Epidermal melanocyte (primary cell): ENCODE measurements around the gene SNX15.
"Not testable (repeated sequence)": the region's sequence is repeated elsewhere in the genome, so short reads cannot be mapped to it uniquely, and the experiment has no call there.

Experiments used
- DNase-seq: peaks from one replicate; pipeline ENCODE4 v3.0.0; 2011; ENCODE audit warnings: low spot score; ENCODE audit not compliant: insufficient read length

SNX15 gene

GRCh38 chr11:65027213-65028067 is at the start of gene SNX15:
Gene SNX15 (plus strand): TSS chr11:65027439. CDS start chr11:65027538, 99 bp downstream.
- DNase-seq, result peak; percentile 94

DNA sequence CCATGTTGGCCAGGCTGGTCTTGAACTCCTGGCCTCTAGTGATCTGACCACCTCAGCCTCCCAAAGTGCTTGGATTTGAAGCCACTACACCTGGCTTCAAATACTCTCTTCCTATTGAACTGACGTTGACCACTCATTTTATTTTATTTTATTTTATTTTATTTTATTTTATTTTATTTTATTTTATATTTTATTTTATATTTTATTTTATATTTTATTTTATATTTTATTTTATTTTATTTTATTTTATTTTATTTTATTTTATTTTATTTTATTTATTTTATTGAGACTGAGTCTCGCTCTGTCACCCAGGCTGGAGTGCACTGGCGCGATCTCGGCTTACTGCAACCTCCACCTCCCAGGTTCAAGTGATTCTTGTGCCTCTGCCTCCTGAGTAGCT is 43.9 kb upstream of the SNX15 start:
- DNase-seq, result not testable (repeated sequence)

GRCh38 chr11:64987998-64988854 is 39.0 kb upstream of the SNX15 start:
- DNase-seq, result no peak

DNA sequence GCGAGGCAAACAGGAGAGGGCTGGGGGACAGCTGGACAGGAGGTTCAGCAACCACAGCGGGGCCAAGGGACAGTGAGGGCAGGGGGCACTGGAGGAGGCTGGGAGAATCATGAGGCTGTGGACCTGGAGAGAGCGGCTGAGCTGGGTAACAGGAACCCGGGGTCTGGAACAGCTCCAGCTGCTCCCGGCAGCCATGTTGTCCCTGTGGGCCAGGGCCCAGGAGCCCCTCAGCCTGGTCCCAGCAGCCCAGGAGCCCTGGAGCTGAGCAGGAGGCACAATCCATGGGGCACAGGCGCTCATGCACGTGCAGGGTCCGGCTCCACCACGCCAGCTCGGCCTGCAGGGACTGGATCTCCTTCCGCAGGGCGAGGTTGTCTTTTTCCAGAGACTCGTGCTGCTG is 37.8 kb upstream of the SNX15 start:
- DNase-seq, result no peak

- DNase-seq, result no peak
Observed at GRCh38 chr11:64990222-64990923, 36.9 kb upstream of the SNX15 start.

DNA sequence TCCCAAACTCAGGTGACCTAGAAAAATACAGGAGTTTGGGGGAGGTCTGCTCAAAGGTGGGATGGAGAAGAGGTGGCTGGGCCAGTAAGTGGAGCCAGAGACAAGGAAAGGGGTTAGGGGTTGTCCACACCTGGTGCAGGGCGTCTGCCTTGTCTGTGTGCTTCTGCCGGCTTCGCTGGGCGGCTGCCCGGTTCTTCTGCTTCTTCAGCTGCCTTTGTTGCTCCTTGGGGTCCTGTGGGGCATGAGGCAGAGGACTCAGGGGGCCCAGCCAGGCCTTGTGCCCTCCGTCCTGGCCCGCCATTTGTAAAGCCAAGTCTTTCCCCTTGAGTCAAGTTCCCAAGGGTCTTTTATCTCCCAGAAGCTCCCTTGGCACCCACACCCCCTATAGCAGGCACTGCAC is 32.9 kb upstream of the SNX15 start:
- no peak for DNase-seq

GRCh38 chr11:64996327-64996709 is 30.9 kb upstream of the SNX15 start:
- no peak for DNase-seq

DNA sequence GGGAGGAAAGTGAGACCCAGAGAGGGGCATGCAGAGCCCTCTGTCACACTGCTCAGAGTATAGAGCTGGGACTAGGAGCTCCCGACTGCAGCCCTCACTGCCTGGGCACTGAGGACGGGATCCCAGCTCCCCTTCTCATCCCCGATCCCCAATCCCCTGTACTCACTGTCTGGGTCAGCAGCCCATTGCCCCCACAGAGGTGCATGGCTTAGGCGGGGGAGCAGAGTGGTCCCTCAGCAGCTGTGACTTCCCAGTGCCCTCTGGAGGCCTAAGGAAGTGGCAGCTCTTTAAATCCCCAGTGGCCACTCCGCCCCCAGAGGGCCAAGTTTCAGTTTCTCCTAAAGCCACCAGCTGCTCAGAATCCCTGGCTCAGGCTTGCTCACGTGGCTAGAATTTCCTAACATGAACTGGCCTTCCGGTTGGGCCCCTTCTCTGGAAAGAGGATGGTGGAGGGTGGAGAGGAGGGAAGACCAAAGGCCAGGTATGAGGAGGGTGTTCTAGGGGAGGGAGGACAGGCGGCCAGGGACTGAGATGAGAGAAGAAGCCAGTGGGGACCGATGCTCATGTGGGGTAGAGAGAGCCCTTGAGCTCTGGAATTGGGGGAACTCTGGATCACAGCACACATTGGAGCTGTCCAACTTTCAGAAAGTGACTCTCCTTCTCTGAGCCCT is 30.4 kb upstream of the SNX15 start, which contains the start of gene BATF2:
Gene BATF2, minus strand, starts transcription at position 262 of the 671 bp plus-strand sequence. Its CDS starts 57 bp downstream, at position 205.
- peak; percentile 95 for DNase-seq

- DNase-seq, result no peak
Observed at GRCh38 chr11:64998141-64998540, 29.1 kb upstream of the SNX15 start.

DNA sequence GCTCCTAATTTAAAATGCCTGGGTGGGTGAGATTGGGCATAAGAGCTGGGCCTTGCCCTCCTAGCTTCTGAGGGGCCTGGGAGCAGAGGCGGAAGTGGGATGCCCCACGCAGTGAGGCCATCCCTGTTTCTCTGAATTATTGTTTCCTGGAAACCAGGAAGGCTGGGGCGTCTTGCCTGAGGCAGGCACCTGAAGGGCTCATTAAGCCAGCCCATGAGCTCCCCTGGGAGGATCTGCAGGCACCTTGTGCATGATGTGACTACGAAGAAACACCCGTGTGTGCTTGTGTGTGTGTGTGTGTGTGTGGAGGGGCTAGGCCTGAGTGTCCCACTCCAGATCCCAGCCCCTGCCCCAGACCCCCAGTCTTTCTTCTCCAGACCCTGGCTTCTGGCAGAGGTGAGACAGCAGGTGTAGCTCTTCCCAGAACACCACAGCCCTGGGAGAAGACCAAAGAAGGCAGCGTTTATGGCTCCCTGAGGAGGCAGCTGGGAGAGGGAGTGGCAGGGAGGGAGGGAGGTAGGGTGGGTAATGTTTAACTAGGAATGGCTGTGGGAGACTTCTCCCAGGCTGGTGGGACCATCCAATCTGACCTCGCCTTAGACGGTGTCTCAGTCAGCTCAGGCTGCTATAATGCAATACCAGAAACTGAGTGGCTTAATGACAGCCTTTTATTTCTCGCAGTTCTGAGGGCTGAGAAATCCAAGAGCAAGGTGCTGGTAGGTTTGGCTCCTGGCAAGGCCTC is 28.4 kb upstream of the SNX15 start:
- no peak for DNase-seq

DNA sequence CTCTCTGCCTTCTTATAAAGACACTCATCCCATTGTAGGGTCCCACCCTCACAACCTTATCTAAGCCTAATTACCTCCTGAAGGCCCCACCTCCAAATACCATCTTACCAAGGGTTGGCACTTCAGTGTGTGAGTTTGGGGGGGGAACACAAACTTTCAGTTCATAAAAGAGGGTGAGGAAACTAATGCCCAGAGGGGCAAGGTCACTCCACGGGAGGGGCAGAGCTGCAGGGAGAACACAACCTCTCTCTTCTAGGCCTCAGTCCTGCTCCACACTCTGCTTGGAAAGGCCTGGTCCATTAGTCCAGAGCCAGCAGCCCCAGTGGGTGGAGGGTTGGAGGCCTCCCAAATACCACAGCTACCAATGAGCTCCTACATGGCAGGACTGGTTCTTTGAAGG is 27.8 kb upstream of the SNX15 start:
- no peak for DNase-seq

GRCh38 chr11:65002706-65003105 is 24.5 kb upstream of the SNX15 start:
- no peak for DNase-seq

DNA sequence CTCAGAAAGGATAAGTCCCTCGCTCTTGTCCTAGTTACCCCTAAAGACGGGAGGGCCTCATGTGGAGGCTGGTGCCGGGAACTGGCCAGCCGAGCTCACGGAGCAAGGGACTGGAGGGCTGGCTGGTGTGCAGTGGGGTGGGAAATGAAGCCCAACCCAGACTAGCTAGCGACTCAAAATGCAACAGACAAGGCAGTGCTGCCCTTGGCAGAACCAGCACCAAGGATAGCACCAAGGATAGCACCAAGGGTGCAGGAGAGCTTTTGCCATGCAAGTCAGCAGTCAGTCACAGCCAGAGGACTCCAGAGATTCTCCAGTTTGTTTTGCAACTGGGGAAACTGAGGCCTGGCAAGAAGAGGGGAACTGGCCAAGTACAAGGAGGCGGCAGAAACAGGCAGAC is 24.0 kb upstream of the SNX15 start:
- DNase-seq, result no peak

DNA sequence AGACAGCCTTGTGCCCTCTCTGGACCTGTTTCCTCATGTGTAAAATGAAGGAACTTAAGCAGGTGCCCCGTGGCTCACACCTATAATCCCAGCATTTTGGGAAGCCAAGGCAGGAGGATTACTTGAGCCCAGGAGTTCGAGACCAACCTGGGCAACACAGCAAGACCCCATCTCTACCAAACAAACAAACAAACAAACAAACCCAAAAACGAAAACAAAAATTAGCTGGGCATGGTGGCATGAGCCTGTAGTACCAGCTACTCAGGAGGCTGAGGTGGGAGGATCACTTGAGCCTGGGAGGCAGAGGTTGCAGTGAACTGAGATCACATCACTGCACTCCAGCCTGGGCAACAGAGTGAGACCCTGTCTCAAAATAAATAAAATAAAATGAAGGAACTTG is 23.3 kb upstream of the SNX15 start:
- not testable (repeated sequence) for DNase-seq

DNA sequence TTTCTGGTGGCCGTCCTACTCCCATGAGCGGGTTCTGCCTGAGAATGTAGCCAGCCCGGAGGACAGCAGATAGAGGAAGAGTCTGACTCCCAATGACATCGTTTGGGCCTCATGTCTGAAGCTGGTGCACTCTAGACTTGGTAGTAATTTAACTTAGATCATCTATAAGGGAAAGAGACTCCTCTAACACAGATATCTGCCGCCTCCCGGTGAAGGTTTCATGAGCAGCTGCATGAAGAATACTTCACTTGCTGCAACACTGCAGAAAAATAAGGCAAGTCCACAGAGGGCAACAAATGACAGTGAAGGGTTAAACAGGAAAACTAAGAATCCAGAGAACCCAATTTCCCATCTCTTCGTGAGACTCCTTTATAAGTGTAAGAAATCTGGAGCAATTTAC is 19.2 kb upstream of the SNX15 start:
- DNase-seq, result no peak

DNA sequence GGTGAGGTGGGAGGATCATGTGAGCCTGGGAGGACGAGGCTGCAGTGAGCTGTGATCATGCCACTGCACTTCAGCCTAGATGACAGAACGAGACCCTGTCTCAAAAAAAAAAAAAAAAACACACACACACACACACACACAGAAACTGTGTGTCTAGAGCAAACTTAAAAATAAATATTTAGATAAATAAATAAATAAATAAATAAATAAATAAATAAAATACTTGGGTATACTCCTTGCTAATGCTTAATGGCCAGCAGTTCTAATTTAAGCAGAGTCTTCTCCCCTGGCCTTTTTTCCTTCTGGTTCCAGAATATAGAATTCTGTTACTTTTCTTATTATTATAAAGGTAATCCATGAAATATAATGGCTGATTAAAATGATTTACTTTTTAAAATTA is 18.4 kb upstream of the SNX15 start:
- no peak for DNase-seq

DNA sequence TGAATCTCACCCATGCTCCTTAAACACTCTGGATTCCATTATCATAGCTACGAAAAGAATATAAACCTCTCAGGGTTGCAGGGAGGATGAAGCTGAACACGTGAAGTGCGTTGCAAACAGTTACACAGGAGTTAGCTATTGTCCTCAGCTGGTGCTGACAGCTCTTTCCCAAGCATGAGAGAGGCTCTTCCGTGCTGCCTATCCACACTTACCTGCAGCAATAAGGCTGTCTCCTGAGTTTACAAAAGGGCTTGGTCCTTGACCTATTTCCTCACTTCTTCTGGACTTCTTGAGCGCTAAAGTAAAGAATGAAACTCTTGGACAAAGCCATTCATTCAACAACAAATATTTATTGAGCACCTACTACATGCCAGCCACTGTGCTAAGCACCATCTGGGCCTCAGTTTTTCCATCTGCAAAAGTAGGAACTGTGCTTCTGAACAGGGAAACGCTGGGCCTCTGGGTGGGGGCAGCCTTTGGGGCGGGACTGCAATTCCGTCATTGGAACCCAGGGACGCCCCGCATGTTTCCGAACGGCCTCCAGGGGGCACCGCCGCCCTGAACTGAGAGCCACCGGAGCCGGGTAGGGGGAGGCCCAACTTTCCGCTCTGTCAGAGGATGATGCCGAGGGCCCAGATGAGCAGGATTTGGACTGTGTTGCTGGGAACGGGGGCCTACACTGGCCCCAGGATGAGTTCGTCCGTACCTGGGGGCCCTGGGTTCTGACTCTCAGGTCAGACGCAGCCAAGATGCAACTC is 13.9 kb upstream of the SNX15 start:
- peak; percentile 95 for DNase-seq

- peak; percentile 93 for DNase-seq
Observed at GRCh38 chr11:65013888-65014725, 13.1 kb upstream of the SNX15 start, which contains the start of gene ARL2. Gene ARL2 (plus strand): TSS chr11:65014160. CDS start chr11:65014208, 48 bp downstream.
